ENCODE data around the gene HARBI1.

DNA sequence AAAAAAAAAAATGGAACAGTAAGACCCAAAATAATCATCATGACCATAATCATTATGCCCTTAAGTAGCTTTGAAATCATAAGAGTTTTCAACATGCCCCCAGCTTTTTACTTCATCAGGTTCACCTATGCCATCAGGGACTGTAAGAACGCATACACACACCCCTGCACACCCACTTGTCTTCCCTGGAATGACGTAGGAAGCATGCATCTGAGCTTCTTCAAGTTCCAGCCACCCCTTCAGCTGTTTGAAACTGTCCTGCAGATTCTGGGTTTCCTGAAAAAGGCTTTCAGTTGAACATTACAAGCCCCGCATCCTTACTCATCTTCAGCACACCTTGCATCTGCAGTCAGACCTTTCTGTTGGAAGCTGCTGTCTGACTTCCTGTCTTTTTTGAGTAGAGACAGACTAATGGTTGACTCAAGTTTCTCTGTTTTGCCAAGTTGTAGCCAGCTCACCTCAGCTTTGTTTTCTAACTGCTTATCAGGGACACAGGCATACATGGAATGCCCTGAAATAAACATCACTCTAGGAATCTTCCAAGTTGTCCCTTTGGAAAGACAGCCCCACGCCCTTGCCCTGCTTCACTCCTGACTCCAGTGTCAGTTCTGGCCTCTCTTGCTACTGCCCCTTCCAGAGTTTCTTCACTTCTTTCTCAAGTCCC is 46.4 kb upstream of the HARBI1 start:
- no peak for TF ChIP-seq POLR2AphosphoS5 (IDR thresholded peaks at IDR 0.05; ENCODE audit: borderline replicate concordance, low read depth, low read length)
- TF ChIP-seq EZH2 (IDR thresholded peaks at IDR 0.05) = no peak
- TF ChIP-seq FOXP2 (optimal IDR thresholded peaks at IDR 0.05; ENCODE audit: control extremely low read depth, extremely low read length, insufficient read depth) = no peak
